Trophoblast cell (in vitro differentiated cells and primary cell): Measurements from ENCODE around the gene AATK.
"Not testable (repeated sequence)": the region's sequence is repeated elsewhere in the genome, so short reads cannot be mapped to it uniquely, and the experiment has no call there.

Source experiments
- DNase-seq, 2 donors: peaks; one replicate each; pipeline ENCODE4 v3.0.0-alpha.2; 2016
- H2AFZ ChIP-seq: 2 replicates; pipeline ENCODE4 v1.6.1; 2013; ENCODE audit warnings: low read length, moderate library complexity, mild to moderate bottlenecking; ENCODE audit not compliant: insufficient read depth, poor library complexity
- H2AK5ac ChIP-seq: 2 replicates; pipeline ENCODE4 v1.6.1; 2013; ENCODE audit warnings: mild to moderate bottlenecking, low read length
- H2BK120ac ChIP-seq: 2 replicates; pipeline ENCODE4 v1.6.1; 2013; ENCODE audit warnings: low read length, mild to moderate bottlenecking, moderate library complexity; ENCODE audit not compliant: insufficient read depth, poor library complexity
- H2BK12ac ChIP-seq: 2 replicates; pipeline ENCODE4 v1.6.1; 2013; ENCODE audit warnings: mild to moderate bottlenecking, low read length, moderate library complexity
- H2BK5ac ChIP-seq: 2 replicates; pipeline ENCODE4 v1.6.1; 2013; ENCODE audit warnings: low read length, low read depth, moderate library complexity, mild to moderate bottlenecking; ENCODE audit not compliant: poor library complexity
- H3K14ac ChIP-seq: 2 replicates; pipeline ENCODE4 v1.6.1; 2013; ENCODE audit warnings: mild to moderate bottlenecking, low read length
- H3K18ac ChIP-seq: 2 replicates; pipeline ENCODE4 v1.6.1; 2013; ENCODE audit warnings: mild to moderate bottlenecking, low read length
- H3K23ac ChIP-seq: 2 replicates; pipeline ENCODE4 v1.6.1; 2013; ENCODE audit warnings: low read length
- H3K27ac ChIP-seq: 2 replicates; pipeline ENCODE4 v1.5.1; 2013; ENCODE audit warnings: low read depth, mild to moderate bottlenecking, inconsistent platforms, low read length, moderate library complexity
- H3K27me3 ChIP-seq: 2 replicates; pipeline ENCODE4 v1.6.1; 2013; ENCODE audit warnings: inconsistent platforms, mild to moderate bottlenecking, low read length, moderate library complexity; ENCODE audit not compliant: insufficient read depth
- H3K36me3 ChIP-seq, 2 experiments: 1 replicate in 1 of 2; 2 replicates in 1 of 2; pipeline ENCODE4 v1.6.1; 2013; ENCODE audit warnings: low read length in 2 of 2, mild to moderate bottlenecking in 2 of 2, moderate library complexity in 1 of 2; ENCODE audit not compliant: insufficient read depth in 2 of 2, control insufficient read depth in 1 of 2
- H3K4ac ChIP-seq: 2 replicates; pipeline ENCODE4 v1.6.1; 2013; ENCODE audit warnings: low read depth, mild to moderate bottlenecking, low read length, moderate library complexity
- H3K4me1 ChIP-seq, 2 experiments: 1 replicate in 1 of 2; 2 replicates in 1 of 2; pipeline ENCODE4 v1.6.1; 2013; ENCODE audit warnings: low read length in 2 of 2, mild to moderate bottlenecking in 2 of 2, moderate library complexity in 1 of 2; ENCODE audit not compliant: insufficient read depth in 2 of 2, control insufficient read depth in 1 of 2
- H3K4me2 ChIP-seq: 2 replicates; pipeline ENCODE4 v1.6.1; 2013; ENCODE audit warnings: inconsistent platforms, mild to moderate bottlenecking, low read length, moderate library complexity
- H3K4me3 ChIP-seq: 2 replicates; pipeline ENCODE4 v1.5.1; 2013; ENCODE audit warnings: mild to moderate bottlenecking, low read depth, low read length, inconsistent platforms
- H3K79me1 ChIP-seq: one replicate; pipeline ENCODE4 v1.6.1; 2013; ENCODE audit warnings: low read length
- H3K79me2 ChIP-seq: 2 replicates; pipeline ENCODE4 v1.6.1; 2013; ENCODE audit warnings: low read length, mild to moderate bottlenecking; ENCODE audit not compliant: control insufficient read depth, insufficient read depth, poor library complexity
- H3K9ac ChIP-seq: 2 replicates; pipeline ENCODE4 v1.6.1; 2013; ENCODE audit warnings: mild to moderate bottlenecking, low read length
- H3K9me3 ChIP-seq: 2 replicates; pipeline ENCODE4 v1.6.1; 2013; ENCODE audit warnings: low read depth, mild to moderate bottlenecking, control low read depth, inconsistent platforms, low read length; ENCODE audit not compliant: insufficient read depth
- H4K12ac ChIP-seq: 2 replicates; pipeline ENCODE4 v1.6.1; 2013; ENCODE audit warnings: low read depth, mild to moderate bottlenecking, low read length, moderate library complexity
- H4K8ac ChIP-seq: 2 replicates; pipeline ENCODE4 v1.6.1; 2013; ENCODE audit warnings: low read depth, mild to moderate bottlenecking, low read length, moderate library complexity
- H4K91ac ChIP-seq: one replicate; pipeline ENCODE4 v1.6.1; 2013; ENCODE audit warnings: low read depth, mild to moderate bottlenecking, low read length, moderate library complexity
- WGBS: extraction: QIAGEN DNeasy Blood & Tissue Kit; methylation state at CpG from one replicate; pipeline ENCODE4 v1.1.7; 2013; ENCODE audit warnings: missing lambda C conversion rate; ENCODE audit not compliant: insufficient read length, insufficient coverage; ENCODE audit errors: extremely low coverage; 5-methylcytosine and 5-hydroxymethylcytosine counted together

AATK gene

GRCh38 chr17:81156866-81157805 is 8.9 kb downstream of the AATK start:
- Histone ChIP-seq H3K79me2 (no peaks in the 10 kb centered on the region), H3K14ac (no peak overlapping the region), H3K4me2 (no peak overlapping the region), H3K4ac (no peak overlapping the region), H2BK12ac (no peak overlapping the region), H4K91ac (no peak overlapping the region), H3K4me3 (no peak overlapping the region), H4K12ac (no peak overlapping the region), H3K27me3 (no peaks in the 10 kb centered on the region), H3K23ac (no peak overlapping the region), H2BK5ac (no peak overlapping the region), H3K79me1 (no peaks in the 10 kb centered on the region), H3K27ac (no peak overlapping the region), H2AK5ac (no peak overlapping the region), H2BK120ac (no peak overlapping the region), H3K18ac (no peak overlapping the region), H3K9ac (no peak overlapping the region), H3K9me3 (no peaks in the 10 kb centered on the region), H3K4me1 (no peaks in the 10 kb centered on the region), H4K8ac (no peak overlapping the region), H2AFZ (no peak overlapping the region), H3K36me3 (no peaks in the 10 kb centered on the region)
- no CpG with 5 or more reads among the region's 38 CpGs for WGBS
- DNase-seq = no peak

GRCh38 chr17:81154961-81155360 is 11.1 kb downstream of the AATK start:
- Histone ChIP-seq H3K27me3 (no peaks in the 10 kb centered on the region), H3K9ac (no peak overlapping the region), H3K4ac (no peak overlapping the region), H4K8ac (no peak overlapping the region), H3K27ac (no peak overlapping the region), H3K36me3 (no peaks in the 10 kb centered on the region), H2BK120ac (no peak overlapping the region), H3K4me2 (no peak overlapping the region), H3K4me3 (no peak overlapping the region), H4K12ac (no peak overlapping the region), H3K9me3 (no peaks in the 10 kb centered on the region), H2BK5ac (no peak overlapping the region), H2AK5ac (no peak overlapping the region), H3K23ac (no peak overlapping the region), H4K91ac (no peak overlapping the region), H3K4me1 (no peaks in the 10 kb centered on the region), H3K14ac (no peak overlapping the region), H2AFZ (no peak overlapping the region), H3K79me2 (no peaks in the 10 kb centered on the region), H3K79me1 (no peaks in the 10 kb centered on the region), H3K18ac (no peak overlapping the region), H2BK12ac (no peak overlapping the region)
- no CpG with 5 or more reads among the region's 18 CpGs for WGBS
- peak in 1 of 2 donors; percentile 27 for DNase-seq

GRCh38 chr17:81154016-81154415 is 12.0 kb downstream of the AATK start:
- H3K18ac ChIP-seq, H2BK120ac ChIP-seq, H2BK12ac ChIP-seq, H3K9ac ChIP-seq, H3K14ac ChIP-seq, H2AK5ac ChIP-seq, H3K79me1 ChIP-seq, H3K4me2 ChIP-seq, H3K4me3 ChIP-seq, H3K4me1 ChIP-seq, H3K4ac ChIP-seq, H3K36me3 ChIP-seq, H3K27me3 ChIP-seq, H2BK5ac ChIP-seq, H3K27ac ChIP-seq, H3K23ac ChIP-seq, H3K79me2 ChIP-seq, H3K9me3 ChIP-seq, H4K12ac ChIP-seq, H4K91ac ChIP-seq, H2AFZ ChIP-seq, H4K8ac ChIP-seq, DNase-seq: not testable (repeated sequence)
- WGBS = no CpG with 5 or more reads among the region's 9 CpGs

- Histone ChIP-seq H3K27me3 (no peaks in the 10 kb centered on the region), H4K8ac (no peak overlapping the region), H2BK5ac (no peak overlapping the region), H2AFZ (no peak overlapping the region), H4K91ac (no peak overlapping the region), H3K4me2 (no peak overlapping the region), H2BK12ac (no peak overlapping the region), H2BK120ac (no peak overlapping the region), H3K4me1 (no peaks in the 10 kb centered on the region), H2AK5ac (no peak overlapping the region), H3K4me3 (peak overlapping the region; percentile 30), H3K36me3 (no peaks in the 10 kb centered on the region), H4K12ac (no peak overlapping the region), H3K9ac (no peak overlapping the region), H3K27ac (no peak overlapping the region), H3K4ac (no peak overlapping the region), H3K79me1 (no peaks in the 10 kb centered on the region), H3K9me3 (no peaks in the 10 kb centered on the region), H3K14ac (no peak overlapping the region), H3K18ac (no peak overlapping the region), H3K23ac (no peak overlapping the region), H3K79me2 (no peaks in the 10 kb centered on the region)
- WGBS = no CpG with 5 or more reads among the region's 17 CpGs
- DNase-seq = peak; percentile 19 to 46
These were observed 12.6 kb downstream of the AATK start for GRCh38 chr17:81153340-81153803.
